ENCODE measurements around the gene KDM5C. TPM values are rescaled to one million over a fixed set of nuclear protein-coding genes. Genes with fewer than 3 reads are reported as not detected.

Gene KDM5C
- total RNA-seq, 1 donor from 2014 or later: 99.8 TPM

- no peak overlapping the region for H3K4me3 Mint-ChIP-seq
- no peak for DNase-seq (ENCODE audit: extremely low spot score, unreplicated experiment)
- H3K36me3 Mint-ChIP-seq: no peaks in the 10 kb centered on the region
- H3K4me1 Mint-ChIP-seq (ENCODE audit: unreplicated experiment): peaks cover 7% of the 10 kb centered on the region
- H3K27me3 Mint-ChIP-seq: no peaks in the 10 kb centered on the region
- H3K9me3 Mint-ChIP-seq: no peaks in the 10 kb centered on the region
- H3K27ac Mint-ChIP-seq: no peak overlapping the region
- no peak for TF ChIP-seq CTCF (conservative IDR thresholded peaks at IDR 0.05)
These were observed 65.8 kb downstream of the KDM5C start for GRCh38 chrX:53159184-53159583.

- no peaks in the 10 kb centered on the region for H3K27me3 Mint-ChIP-seq
- no peak for TF ChIP-seq CTCF (conservative IDR thresholded peaks at IDR 0.05)
- H3K4me1 Mint-ChIP-seq (ENCODE audit: unreplicated experiment): peaks cover 4% of the 10 kb centered on the region
- no peak for DNase-seq (ENCODE audit: extremely low spot score, unreplicated experiment)
- H3K27ac Mint-ChIP-seq: no peak overlapping the region
- no peak overlapping the region for H3K4me3 Mint-ChIP-seq
- H3K36me3 Mint-ChIP-seq: peaks cover 7% of the 10 kb centered on the region
- no peaks in the 10 kb centered on the region for H3K9me3 Mint-ChIP-seq
These were observed 68.8 kb downstream of the KDM5C start for GRCh38 chrX:53156207-53156596.

- Mint-ChIP-seq H3K9me3 (no peaks in the 10 kb centered on the region), H3K4me1 (ENCODE audit: unreplicated experiment) (no peaks in the 10 kb centered on the region), H3K4me3 (no peak overlapping the region), H3K27ac (no peak overlapping the region), H3K36me3 (peaks cover 7% of the 10 kb centered on the region), H3K27me3 (no peaks in the 10 kb centered on the region)
- DNase-seq (ENCODE audit: extremely low spot score, unreplicated experiment): no peak
- no peak for TF ChIP-seq CTCF (conservative IDR thresholded peaks at IDR 0.05)
These were observed 69.3 kb downstream of the KDM5C start for GRCh38 chrX:53155512-53156206.

DNA sequence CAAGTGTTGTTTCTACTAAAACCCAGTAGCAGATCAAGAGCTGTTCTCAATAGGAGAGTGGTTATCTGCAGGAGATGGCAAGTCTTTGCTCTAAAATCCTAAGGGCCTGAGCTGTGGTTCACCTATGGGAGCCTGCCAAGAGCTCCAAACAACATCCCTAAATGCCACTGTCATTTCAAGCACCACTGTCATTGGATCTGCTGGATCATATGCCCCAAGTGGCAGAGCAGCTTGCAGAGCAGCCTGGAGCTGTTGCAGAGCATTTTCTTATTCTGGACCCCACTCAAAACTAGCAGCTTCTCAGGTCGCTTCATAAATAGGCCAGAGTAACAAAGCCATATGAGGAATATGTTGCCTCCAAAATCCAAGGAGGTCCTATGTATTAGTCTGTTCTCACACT is 71.4 kb downstream of the KDM5C start:
- H3K9me3 Mint-ChIP-seq: no peaks in the 10 kb centered on the region
- no peaks in the 10 kb centered on the region for H3K4me1 Mint-ChIP-seq (ENCODE audit: unreplicated experiment)
- H3K27me3 Mint-ChIP-seq: no peaks in the 10 kb centered on the region
- no peak for TF ChIP-seq CTCF (conservative IDR thresholded peaks at IDR 0.05)
- H3K27ac Mint-ChIP-seq: no peak overlapping the region
- H3K4me3 Mint-ChIP-seq: no peak overlapping the region
- peaks cover 7% of the 10 kb centered on the region for H3K36me3 Mint-ChIP-seq
- DNase-seq (ENCODE audit: extremely low spot score, unreplicated experiment): no peak

Small RNA genes lying within 50 kb of the gene (microRNA-seq; reads per million reads assigned to microRNA genes)
- not detected for gene MIR6894
- not detected for gene MIR6895

Other genes starting within 250 kb of the KDM5C start
- gene GPR173, start 176.4 kb downstream of the KDM5C start, total RNA-seq (ENCODE audit: low replicate concordance): 4.5 and 11.5 TPM in 2 replicates
- 29.0 and 30.1 TPM in 2 replicates for gene TSPYL2, start 142.8 kb downstream of the KDM5C start, total RNA-seq (ENCODE audit: low replicate concordance)
- 6.1 and 14.4 TPM in 2 replicates for gene KANTR, start 131.1 kb downstream of the KDM5C start, total RNA-seq (ENCODE audit: low replicate concordance)
- gene IQSEC2, start 56.4 kb upstream of the KDM5C start, total RNA-seq (ENCODE audit: low replicate concordance): 8.2 and 10.9 TPM in 2 replicates
- gene SMC1A, start 197.4 kb upstream of the KDM5C start, total RNA-seq (ENCODE audit: low replicate concordance): 56.0 and 87.6 TPM in 2 replicates
- gene RIBC1, start 197.7 kb upstream of the KDM5C start, total RNA-seq (ENCODE audit: low replicate concordance): 1.9 and 2.7 TPM in 2 replicates
- 63.7 and 101 TPM in 2 replicates for gene HSD17B10, start 209.2 kb upstream of the KDM5C start, total RNA-seq (ENCODE audit: low replicate concordance)